Measurements from ENCODE around the gene IGBP1. TPM values are rescaled to one million over a fixed set of nuclear protein-coding genes. Genes with fewer than 3 reads are reported as not detected.

IGBP1 gene
- total RNA-seq, 2 donors from 2014 or later = 24.2 to 30.9 TPM

Other genes starting within 250 kb of the IGBP1 start
- not detected for gene AWAT2, start 83.5 kb upstream of the IGBP1 start, total RNA-seq
- gene OTUD6A, start 71.0 kb upstream of the IGBP1 start, total RNA-seq = not detected
- gene DGAT2L6, start 44.0 kb downstream of the IGBP1 start, total RNA-seq = not detected
- gene AWAT1, start 101.2 kb downstream of the IGBP1 start, total RNA-seq = not detected
- gene P2RY4, start 126.8 kb downstream of the IGBP1 start, total RNA-seq = under 1 TPM; 0.32 to 0.57 TPM
- not detected for gene ARR3, start 134.9 kb downstream of the IGBP1 start, total RNA-seq
- gene RAB41, start 148.7 kb downstream of the IGBP1 start, total RNA-seq = not detected
- 10 to 100 TPM; 22.9 to 27.0 TPM for gene PDZD11, start 156.5 kb downstream of the IGBP1 start, total RNA-seq
- under 1 TPM; 0.10 to 0.37 TPM for gene KIF4A, start 156.7 kb downstream of the IGBP1 start, total RNA-seq

Data from posterior vena cava (tissue), 2 donors.